ENCODE data around the gene RAB18.
"Not testable (repeated sequence)": the region's sequence is repeated elsewhere in the genome, so short reads cannot be mapped to it uniquely, and the experiment has no call there.

Gene RAB18

GRCh38 chr10:27504007-27504807, at the start of gene RAB18:
Gene RAB18 (plus strand): TSS chr10:27504304. CDS start chr10:27504370, 66 bp downstream.
- DNase-seq: peak; percentile 99

DNA sequence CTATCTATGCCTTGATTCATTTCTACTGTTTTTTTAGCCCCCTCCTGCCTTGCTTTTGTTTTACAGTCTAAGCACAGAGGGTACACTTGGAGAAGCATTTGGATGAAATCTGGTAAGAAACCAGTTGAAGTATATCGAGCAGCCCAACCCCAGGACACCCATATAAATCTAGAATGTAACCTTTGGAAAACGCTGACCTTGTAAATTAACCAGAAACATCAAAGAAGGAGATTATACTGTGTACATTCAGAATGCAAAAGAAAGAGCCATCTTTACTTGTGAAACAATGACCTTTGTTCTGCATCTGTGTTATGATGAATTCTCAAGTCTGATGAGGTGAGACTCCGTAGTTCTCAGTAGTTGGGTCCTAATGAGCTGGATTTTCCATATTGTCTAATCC, 49.3 kb upstream of the RAB18 start:
- DNase-seq: no peak

GRCh38 chr10:27457261-27457945, 46.7 kb upstream of the RAB18 start:
- DNase-seq: no peak

GRCh38 chr10:27457966-27458365, 46.1 kb upstream of the RAB18 start:
- peak; percentile 87 for DNase-seq

DNA sequence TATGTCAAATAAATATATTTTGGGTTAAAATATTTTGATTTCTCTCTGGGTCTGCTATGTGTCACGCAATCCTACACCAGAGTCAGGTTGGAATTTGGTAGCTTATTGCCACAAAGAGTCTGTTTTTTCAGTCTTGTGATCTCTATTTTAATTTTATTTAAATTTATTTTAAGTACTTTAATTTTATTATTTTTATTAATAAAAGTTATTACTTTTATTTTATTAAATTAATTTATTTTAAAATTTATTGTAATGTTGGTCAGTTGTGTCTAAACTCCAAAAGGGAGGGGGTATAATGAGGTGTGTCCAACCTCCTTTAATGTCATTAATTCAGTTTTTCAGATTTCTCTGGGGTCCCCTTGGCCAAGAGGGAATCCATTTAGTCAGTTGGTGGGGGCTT, 42.8 kb upstream of the RAB18 start:
- no peak for DNase-seq

DNA sequence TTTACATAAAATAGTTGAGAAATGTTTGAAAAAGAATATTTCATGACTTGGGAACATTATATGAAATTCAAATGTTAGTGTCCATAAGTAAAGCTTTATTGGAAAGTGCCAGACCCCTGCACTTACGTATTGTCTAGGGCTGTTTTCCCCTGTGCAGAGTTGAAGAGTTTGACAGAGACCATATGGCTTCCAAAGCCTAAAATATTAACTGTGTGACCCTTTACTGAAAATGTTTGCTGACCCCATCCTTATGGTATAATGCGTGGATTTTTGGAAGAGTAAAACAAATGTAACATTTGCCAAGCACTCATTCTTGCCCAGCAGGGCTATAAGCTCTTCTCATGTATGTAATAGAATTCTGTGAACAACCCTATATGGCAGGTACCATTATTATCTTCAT, 40.1 kb upstream of the RAB18 start:
- no peak for DNase-seq

DNA sequence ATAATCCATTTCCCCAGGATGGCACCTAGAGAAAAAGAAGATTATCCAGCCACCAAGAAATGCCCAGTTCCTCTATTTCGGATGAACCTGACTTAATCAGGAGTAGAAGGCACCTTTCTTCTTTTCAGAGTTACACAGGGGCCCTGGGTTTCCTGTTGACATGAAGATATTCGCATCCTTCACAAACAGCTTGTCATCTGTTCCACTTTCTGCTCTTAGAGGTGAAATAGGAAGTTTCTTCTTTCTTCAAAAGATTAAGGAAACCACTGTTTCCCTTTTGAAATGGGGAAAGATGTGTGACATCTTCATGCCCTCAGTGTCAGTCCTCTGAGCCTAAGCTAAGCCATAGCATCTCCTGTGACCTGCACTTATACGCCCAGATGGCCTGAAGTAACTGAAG, 39.1 kb upstream of the RAB18 start:
- DNase-seq: peak; percentile 47

- DNase-seq: not testable (repeated sequence)
These were observed 38.5 kb upstream of the RAB18 start for GRCh38 chr10:27465596-27465995.

DNA sequence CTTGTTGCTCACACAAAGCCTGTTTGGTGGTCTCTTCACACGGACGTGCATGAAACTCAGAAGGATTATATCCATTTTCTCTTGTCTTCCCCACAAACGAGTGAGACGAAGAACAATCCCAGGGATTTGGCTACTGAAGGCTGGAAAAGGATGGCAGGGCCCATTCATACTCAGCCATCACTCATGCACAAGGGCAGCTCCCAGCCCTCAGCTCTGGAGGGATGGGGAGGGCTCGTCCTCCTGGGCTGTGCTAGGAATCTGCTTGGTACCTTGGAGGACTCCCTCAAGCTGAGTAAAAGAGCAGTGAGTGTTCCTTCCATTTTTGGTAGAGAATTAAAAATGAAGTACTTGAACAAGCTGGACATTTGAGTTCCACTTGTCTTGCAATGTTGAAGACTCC, 33.2 kb upstream of the RAB18 start:
- no peak for DNase-seq

GRCh38 chr10:27474741-27475140, 29.4 kb upstream of the RAB18 start:
- no peak for DNase-seq

- DNase-seq: no peak
These were observed 25.1 kb upstream of the RAB18 start for GRCh38 chr10:27479016-27479415.

- peak; percentile 33 for DNase-seq
These were observed 22.6 kb upstream of the RAB18 start for GRCh38 chr10:27481486-27481885.

GRCh38 chr10:27482984-27483956, 20.8 kb upstream of the RAB18 start:
- DNase-seq: no peak

GRCh38 chr10:27485368-27485767, 18.7 kb upstream of the RAB18 start:
- DNase-seq: no peak

- DNase-seq: no peak
These were observed 18.1 kb upstream of the RAB18 start for GRCh38 chr10:27485986-27486385.

GRCh38 chr10:27490807-27491206, 13.3 kb upstream of the RAB18 start:
- DNase-seq: no peak

DNA sequence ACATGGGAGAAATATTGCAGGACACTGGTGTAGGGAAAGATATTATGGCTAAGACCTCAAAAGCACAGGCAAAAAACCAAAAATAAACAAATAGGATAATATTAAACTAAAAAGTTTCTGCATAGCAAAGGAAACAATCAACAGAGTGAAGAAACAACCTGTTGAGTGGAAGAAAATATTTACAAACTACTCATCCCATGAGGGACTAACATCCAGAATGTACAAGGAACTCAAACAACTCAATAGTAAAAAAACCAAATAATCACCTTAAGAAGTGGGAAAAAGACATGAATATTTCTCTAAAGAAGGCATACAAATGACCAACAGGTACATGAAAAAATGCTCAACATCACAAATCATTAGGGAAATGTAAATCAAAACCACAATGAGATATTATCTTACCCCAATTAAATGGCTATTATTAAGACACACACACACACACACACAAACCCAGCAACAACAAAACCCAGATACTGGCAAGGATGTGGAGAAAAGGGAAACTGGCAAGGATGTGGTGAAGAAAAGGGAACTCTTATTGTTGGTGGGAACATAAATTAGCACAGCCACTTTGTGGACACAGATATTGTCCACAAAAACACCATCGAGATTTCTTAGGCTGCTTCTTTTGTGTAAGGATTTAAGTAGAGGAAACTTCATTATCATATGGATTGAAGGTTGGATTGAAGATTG, 9.8 kb upstream of the RAB18 start:
- peak; percentile 57 for DNase-seq

DNA sequence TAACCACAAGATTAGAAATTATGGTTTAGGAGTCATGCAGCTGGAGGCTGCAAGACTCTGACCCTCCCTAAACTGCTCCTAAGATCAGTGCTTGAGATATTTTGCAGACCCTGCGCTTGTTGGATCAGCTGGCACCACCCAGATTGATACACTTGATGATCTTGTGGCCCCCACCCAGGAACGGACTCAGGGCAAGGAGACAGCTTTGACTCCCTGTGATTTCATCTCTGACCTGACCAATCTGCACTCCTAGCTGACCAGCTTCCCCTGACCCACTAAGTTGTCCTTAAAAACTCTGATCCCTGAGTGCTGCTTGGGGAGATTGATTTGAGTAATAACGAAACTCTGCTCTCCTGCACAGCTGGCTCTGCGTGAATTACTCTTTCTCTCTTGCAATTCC, 8.0 kb upstream of the RAB18 start:
- DNase-seq: no peak

GRCh38 chr10:27500096-27500495, 4.0 kb upstream of the RAB18 start:
- peak; percentile 64 for DNase-seq

DNA sequence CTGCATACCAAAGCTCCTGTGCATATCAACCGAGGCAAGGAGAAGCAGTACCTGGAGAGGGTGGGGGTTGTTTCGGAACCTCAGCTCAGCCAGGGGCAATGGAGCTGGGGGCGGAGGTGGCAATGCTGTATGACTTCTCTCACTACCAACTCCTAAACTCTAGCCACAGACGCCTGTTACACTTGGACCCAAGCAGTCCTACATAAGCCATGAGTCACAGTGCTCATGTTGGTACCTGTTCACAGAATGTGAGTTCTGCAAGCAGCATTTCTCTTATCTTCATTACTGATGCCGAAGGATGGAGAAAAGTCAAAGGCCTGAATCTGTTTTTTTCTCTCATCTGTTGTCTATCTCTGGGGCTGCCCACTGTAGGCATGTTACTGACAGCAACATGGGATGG, 3.2 kb upstream of the RAB18 start:
- DNase-seq: no peak

- DNase-seq: no peak
These were observed 552 bp upstream of the RAB18 start for GRCh38 chr10:27503498-27504006.

GRCh38 chr10:27504808-27505460, 830 bp downstream of the RAB18 start:
- no peak for DNase-seq
